Nephron (organoid): ENCODE data around the gene TAAR5.

Source experiments
- H3K27ac Mint-ChIP-seq, 3 experiments: 2 replicates each; pipeline ENCODE4 v1.8.0; 2020; ENCODE audit warnings: mixed read lengths in 3 of 3, mild to moderate bottlenecking in 2 of 3, moderate library complexity in 1 of 3
- H3K27me3 Mint-ChIP-seq: 2 replicates; pipeline ENCODE4 v1.8.0; 2021; ENCODE audit warnings: low read depth, mild to moderate bottlenecking, moderate library complexity, mixed read lengths
- H3K36me3 Mint-ChIP-seq: 2 replicates; pipeline ENCODE4 v1.8.0; 2020; ENCODE audit warnings: low read depth, mixed read lengths
- H3K4me1 Mint-ChIP-seq: 2 replicates; pipeline ENCODE4 v1.8.0; 2020; ENCODE audit warnings: mixed read lengths
- H3K4me3 Mint-ChIP-seq, 3 experiments: 2 replicates each; pipeline ENCODE4 v1.8.0; 2020; ENCODE audit warnings: mild to moderate bottlenecking in 3 of 3, mixed read lengths in 3 of 3, moderate library complexity in 2 of 3
- H3K9me3 Mint-ChIP-seq: 2 replicates; pipeline ENCODE4 v1.8.0; 2020; ENCODE audit warnings: mixed read lengths
- TF ChIP-seq, protein P1 (sequence below), 3 experiments: fragments of 200-600 bp; sonication (generic); IDR thresholded peaks; one replicate each; pipeline ENCODE4 v1.5.0; 2021; ENCODE audit warnings: antibody characterized with exemption in 3 of 3; ENCODE audit not compliant: unreplicated experiment in 3 of 3

The TAAR5 gene

GRCh38 chr6:132590362-132590761, 821 bp upstream of the TAAR5 start:
- no peak overlapping the region for H3K4me3 Mint-ChIP-seq
- TF ChIP-seq, protein P1, sequence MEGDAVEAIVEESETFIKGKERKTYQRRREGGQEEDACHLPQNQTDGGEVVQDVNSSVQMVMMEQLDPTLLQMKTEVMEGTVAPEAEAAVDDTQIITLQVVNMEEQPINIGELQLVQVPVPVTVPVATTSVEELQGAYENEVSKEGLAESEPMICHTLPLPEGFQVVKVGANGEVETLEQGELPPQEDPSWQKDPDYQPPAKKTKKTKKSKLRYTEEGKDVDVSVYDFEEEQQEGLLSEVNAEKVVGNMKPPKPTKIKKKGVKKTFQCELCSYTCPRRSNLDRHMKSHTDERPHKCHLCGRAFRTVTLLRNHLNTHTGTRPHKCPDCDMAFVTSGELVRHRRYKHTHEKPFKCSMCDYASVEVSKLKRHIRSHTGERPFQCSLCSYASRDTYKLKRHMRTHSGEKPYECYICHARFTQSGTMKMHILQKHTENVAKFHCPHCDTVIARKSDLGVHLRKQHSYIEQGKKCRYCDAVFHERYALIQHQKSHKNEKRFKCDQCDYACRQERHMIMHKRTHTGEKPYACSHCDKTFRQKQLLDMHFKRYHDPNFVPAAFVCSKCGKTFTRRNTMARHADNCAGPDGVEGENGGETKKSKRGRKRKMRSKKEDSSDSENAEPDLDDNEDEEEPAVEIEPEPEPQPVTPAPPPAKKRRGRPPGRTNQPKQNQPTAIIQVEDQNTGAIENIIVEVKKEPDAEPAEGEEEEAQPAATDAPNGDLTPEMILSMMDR (IDR thresholded peaks at IDR 0.05; ENCODE audit: unreplicated experiment in 3 of 3) = no peak
- peaks cover 3% of the 10 kb centered on the region for H3K27me3 Mint-ChIP-seq

GRCh38 chr6:132587424-132587823, 2.1 kb downstream of the TAAR5 start:
- H3K4me1 Mint-ChIP-seq = no peaks in the 10 kb centered on the region
- H3K4me3 Mint-ChIP-seq = no peak overlapping the region
- H3K36me3 Mint-ChIP-seq = no peaks in the 10 kb centered on the region
- TF ChIP-seq, protein P1 (IDR thresholded peaks at IDR 0.05; ENCODE audit: unreplicated experiment in 3 of 3) = no peak
- H3K9me3 Mint-ChIP-seq = no peaks in the 10 kb centered on the region
- no peak overlapping the region for H3K27ac Mint-ChIP-seq
- peaks cover 3% of the 10 kb centered on the region for H3K27me3 Mint-ChIP-seq

More at GRCh38 chr6:132590362-132590761, 821 bp upstream of the TAAR5 start:
- no peak overlapping the region for H3K27ac Mint-ChIP-seq
- no peaks in the 10 kb centered on the region for H3K36me3 Mint-ChIP-seq
- H3K9me3 Mint-ChIP-seq = no peaks in the 10 kb centered on the region
- no peaks in the 10 kb centered on the region for H3K4me1 Mint-ChIP-seq

- no peak overlapping the region for H3K27ac Mint-ChIP-seq
- TF ChIP-seq, protein P1 (IDR thresholded peaks at IDR 0.05; ENCODE audit: unreplicated experiment in 3 of 3) = no peak
- no peaks in the 10 kb centered on the region for H3K4me1 Mint-ChIP-seq
- peaks cover 4% of the 10 kb centered on the region for H3K9me3 Mint-ChIP-seq
- H3K4me3 Mint-ChIP-seq = no peak overlapping the region
- no peaks in the 10 kb centered on the region for H3K36me3 Mint-ChIP-seq
- H3K27me3 Mint-ChIP-seq = peaks cover 3% of the 10 kb centered on the region
These were observed 4.8 kb downstream of the TAAR5 start for GRCh38 chr6:132584698-132585097.

DNA sequence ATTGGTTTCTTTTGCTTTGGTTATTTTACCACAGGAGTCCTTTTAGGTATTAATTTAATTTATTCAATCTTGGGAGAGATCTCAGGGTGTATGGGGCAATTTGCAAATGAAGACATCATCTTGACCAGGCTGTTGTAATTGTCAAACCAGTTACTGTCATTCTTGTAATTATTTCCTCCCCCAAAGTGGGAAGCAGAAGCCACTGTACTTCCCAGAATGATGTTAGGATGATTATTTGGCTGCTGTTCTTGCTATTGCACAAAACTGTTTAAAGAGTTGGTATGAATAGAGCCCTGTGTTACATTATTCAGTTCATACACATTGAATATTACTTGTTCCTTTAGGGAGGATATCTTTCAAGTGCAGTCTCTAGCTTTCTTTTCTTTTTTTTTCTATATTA, 17.8 kb downstream of the TAAR5 start:
- Mint-ChIP-seq H3K4me1 (no peaks in the 10 kb centered on the region), H3K4me3 (no peak overlapping the region), H3K27ac (no peak overlapping the region), H3K9me3 (no peaks in the 10 kb centered on the region), H3K27me3 (peaks cover 3% of the 10 kb centered on the region), H3K36me3 (no peaks in the 10 kb centered on the region)
- TF ChIP-seq, protein P1 (IDR thresholded peaks at IDR 0.05; ENCODE audit: unreplicated experiment in 3 of 3) = no peak

DNA sequence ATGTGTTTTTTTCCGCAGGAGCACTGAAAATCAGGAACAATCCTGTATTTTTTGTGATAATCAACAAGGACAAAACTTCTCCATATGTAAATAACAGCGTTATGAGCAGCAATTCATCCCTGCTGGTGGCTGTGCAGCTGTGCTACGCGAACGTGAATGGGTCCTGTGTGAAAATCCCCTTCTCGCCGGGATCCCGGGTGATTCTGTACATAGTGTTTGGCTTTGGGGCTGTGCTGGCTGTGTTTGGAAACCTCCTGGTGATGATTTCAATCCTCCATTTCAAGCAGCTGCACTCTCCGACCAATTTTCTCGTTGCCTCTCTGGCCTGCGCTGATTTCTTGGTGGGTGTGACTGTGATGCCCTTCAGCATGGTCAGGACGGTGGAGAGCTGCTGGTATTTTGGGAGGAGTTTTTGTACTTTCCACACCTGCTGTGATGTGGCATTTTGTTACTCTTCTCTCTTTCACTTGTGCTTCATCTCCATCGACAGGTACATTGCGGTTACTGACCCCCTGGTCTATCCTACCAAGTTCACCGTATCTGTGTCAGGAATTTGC, 19.2 kb downstream of the TAAR5 start, which contains the start of gene TAAR6:
TSS of gene TAAR6 (plus strand) at position 102 of the 557 bp plus-strand sequence. CDS start at position 102, 0 bp downstream.
- Mint-ChIP-seq H3K27me3 (peaks cover 3% of the 10 kb centered on the region), H3K4me1 (no peaks in the 10 kb centered on the region), H3K36me3 (no peaks in the 10 kb centered on the region)

More for the DNA sequence above, 19.2 kb downstream of the TAAR5 start, which contains the start of gene TAAR6:
- TF ChIP-seq, protein P1 (IDR thresholded peaks at IDR 0.05; ENCODE audit: unreplicated experiment in 3 of 3) = no peak
- H3K4me3 Mint-ChIP-seq = no peak within 1 kb of the TSS
- no peak within 1 kb of the TSS for H3K27ac Mint-ChIP-seq
- no peaks in the 10 kb centered on the region for H3K9me3 Mint-ChIP-seq
